Natural killer cell (primary cell): ENCODE measurements around the gene GNAT3. TPM values are rescaled to one million over a fixed set of nuclear protein-coding genes. Genes with fewer than 3 reads are reported as not detected.

Experiments used
- ATAC-seq, 3 donors: fragments of 150-1000 bp in 2 of 3; fragments of 200-7000 bp in 1 of 3; cut with Tn5 transposase; 1 replicate in 1 of 3; 2 replicates in 2 of 3; pipeline ENCODE4 v1.10.0; 2021; ENCODE audit warnings: mild to moderate bottlenecking in 2 of 3, moderate library complexity in 2 of 3
- DNase-seq, 2 donors: peaks; one replicate each; pipeline versions ENCODE4 v3.0.0 to v3.0.0-alpha.2; 2013 to 2021; ENCODE audit warnings: mixed read lengths in 1 of 2
- H3K27ac ChIP-seq: one replicate; pipeline ENCODE4 v1.5.1; 2013; ENCODE audit warnings: mild to moderate bottlenecking, low read length
- H3K27me3 ChIP-seq: one replicate; pipeline ENCODE4 v1.6.1; 2013; ENCODE audit warnings: low read length; ENCODE audit not compliant: control insufficient read depth, insufficient read depth
- H3K36me3 ChIP-seq: one replicate; pipeline ENCODE4 v1.6.1; 2013; ENCODE audit warnings: low read length; ENCODE audit not compliant: control insufficient read depth, insufficient read depth
- H3K4me1 ChIP-seq: one replicate; pipeline ENCODE4 v1.6.1; 2013; ENCODE audit warnings: low read length; ENCODE audit not compliant: control insufficient read depth, insufficient read depth
- H3K4me3 ChIP-seq: one replicate; pipeline ENCODE4 v1.5.1; 2013; ENCODE audit warnings: low read length
- H3K9me3 ChIP-seq: one replicate; pipeline ENCODE4 v1.6.1; 2013; ENCODE audit warnings: low read length; ENCODE audit not compliant: control insufficient read depth, insufficient read depth
- H3K27ac Mint-ChIP-seq, 2 donors: one replicate each; pipeline ENCODE4 v1.8.0; 2022; ENCODE audit warnings: mild to moderate bottlenecking in 2 of 2, mixed read lengths in 2 of 2, moderate library complexity in 1 of 2
- H3K27me3 Mint-ChIP-seq, 2 donors: one replicate each; pipeline ENCODE4 v1.8.0; 2022; ENCODE audit warnings: low read depth in 2 of 2, mixed read lengths in 2 of 2
- H3K36me3 Mint-ChIP-seq: one replicate; pipeline ENCODE4 v1.8.0; 2022; ENCODE audit warnings: mixed read lengths
- H3K4me1 Mint-ChIP-seq, 2 donors: one replicate each; pipeline ENCODE4 v1.8.0; 2022; ENCODE audit warnings: mixed read lengths in 2 of 2
- H3K4me3 Mint-ChIP-seq: one replicate; pipeline ENCODE4 v1.8.0; 2022; ENCODE audit warnings: mild to moderate bottlenecking, moderate library complexity, mixed read lengths
- H3K9me3 Mint-ChIP-seq, 2 donors: one replicate each; pipeline ENCODE4 v1.8.0; 2022; ENCODE audit warnings: mixed read lengths in 2 of 2
- WGBS: methylation state at CpG from one replicate; pipeline ENCODE4 v1.1.7; 2013; ENCODE audit warnings: missing lambda C conversion rate; ENCODE audit not compliant: insufficient coverage; 5-methylcytosine and 5-hydroxymethylcytosine counted together
- intact Hi-C: fragments of 100-400 bp; cut with micrococcal nuclease; formaldehyde crosslinking; loops from one replicate; pipeline ENCODE4 v1.14.2; 2022
- total RNA-seq, 4 donors: library from RNA; stranded (reverse); fragments of 120-200 nt in 1 of 4; gene quantifications; one replicate each; pipeline versions ENCODE4 v1.2.3 to v1.2.4, GENCODE V29; 2013 to 2022
- TF ChIP-seq, protein P1 (sequence below): fragments of 200-600 bp; IDR thresholded peaks from one replicate; pipeline ENCODE4 v1.8.0; 2022; ENCODE audit warnings: antibody characterized with exemption

GNAT3 gene
- total RNA-seq, 3 donors from 2014 or later (not counting 1 experiment from before 2014, with no cell fraction given) = not detected

DNA sequence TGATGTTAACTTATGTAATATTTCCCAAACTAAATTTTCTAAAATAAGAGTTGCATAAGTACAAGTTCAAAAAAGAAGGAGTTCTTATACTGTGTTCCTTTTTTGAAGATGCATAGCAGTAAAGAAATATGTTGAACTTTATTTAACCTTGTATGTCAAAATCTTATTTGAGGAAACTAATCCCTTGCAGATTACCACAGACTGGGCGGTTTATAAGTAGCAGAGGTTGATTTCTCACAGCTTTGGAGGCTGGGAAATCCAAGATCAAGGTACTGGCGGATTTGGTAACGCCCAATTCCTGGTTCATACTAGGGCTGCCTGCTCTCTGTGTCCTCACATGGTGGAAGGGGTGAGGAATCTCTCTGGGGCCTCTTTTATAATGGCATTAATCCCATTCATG lies 68.5 kb downstream of the GNAT3 start:
- Mint-ChIP-seq H3K36me3 (no peaks in the 10 kb centered on the region), H3K27ac (no peak overlapping the region), H3K4me1 (no peaks in the 10 kb centered on the region), H3K9me3 (peaks cover 10 to 13% of the 10 kb centered on the region in 2 donors), H3K4me3 (no peak overlapping the region), H3K27me3 (no peaks in the 10 kb centered on the region)
- Histone ChIP-seq H3K36me3 (no peaks in the 10 kb centered on the region), H3K27me3 (no peaks in the 10 kb centered on the region), H3K27ac (no peak overlapping the region), H3K4me1 (no peaks in the 10 kb centered on the region), H3K4me3 (no peak overlapping the region), H3K9me3 (no peaks in the 10 kb centered on the region)
- DNase-seq (no peak), ATAC-seq (no peak)
- TF ChIP-seq, protein P1, sequence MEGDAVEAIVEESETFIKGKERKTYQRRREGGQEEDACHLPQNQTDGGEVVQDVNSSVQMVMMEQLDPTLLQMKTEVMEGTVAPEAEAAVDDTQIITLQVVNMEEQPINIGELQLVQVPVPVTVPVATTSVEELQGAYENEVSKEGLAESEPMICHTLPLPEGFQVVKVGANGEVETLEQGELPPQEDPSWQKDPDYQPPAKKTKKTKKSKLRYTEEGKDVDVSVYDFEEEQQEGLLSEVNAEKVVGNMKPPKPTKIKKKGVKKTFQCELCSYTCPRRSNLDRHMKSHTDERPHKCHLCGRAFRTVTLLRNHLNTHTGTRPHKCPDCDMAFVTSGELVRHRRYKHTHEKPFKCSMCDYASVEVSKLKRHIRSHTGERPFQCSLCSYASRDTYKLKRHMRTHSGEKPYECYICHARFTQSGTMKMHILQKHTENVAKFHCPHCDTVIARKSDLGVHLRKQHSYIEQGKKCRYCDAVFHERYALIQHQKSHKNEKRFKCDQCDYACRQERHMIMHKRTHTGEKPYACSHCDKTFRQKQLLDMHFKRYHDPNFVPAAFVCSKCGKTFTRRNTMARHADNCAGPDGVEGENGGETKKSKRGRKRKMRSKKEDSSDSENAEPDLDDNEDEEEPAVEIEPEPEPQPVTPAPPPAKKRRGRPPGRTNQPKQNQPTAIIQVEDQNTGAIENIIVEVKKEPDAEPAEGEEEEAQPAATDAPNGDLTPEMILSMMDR = no peak
- intact Hi-C loops = no loop called here
- WGBS = 69% methylated on average over 3 of the region's 3 CpGs

DNA sequence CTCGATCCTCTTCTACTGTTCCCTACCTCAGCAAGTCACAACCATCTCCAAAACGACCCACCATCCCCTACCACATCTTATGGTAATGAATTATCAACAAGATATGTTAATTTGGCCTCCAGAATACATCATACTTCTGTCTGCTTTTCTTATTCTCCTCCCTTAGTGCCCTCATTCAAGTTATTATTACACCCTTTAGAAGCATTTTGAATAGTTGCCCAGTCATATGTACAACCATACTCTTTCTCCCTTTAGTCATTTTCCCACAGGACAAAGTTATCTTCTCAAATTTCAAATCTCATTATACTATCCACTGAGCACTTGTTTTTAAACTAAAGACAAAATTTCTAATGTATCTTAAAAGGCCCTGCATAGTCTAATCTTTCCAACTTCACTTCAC lies 71.0 kb downstream of the GNAT3 start:
- intact Hi-C loops = no loop called here
- no peak overlapping the region for H3K27ac Mint-ChIP-seq
- TF ChIP-seq, protein P1 = no peak
- no peaks in the 10 kb centered on the region for H3K4me1 ChIP-seq
- H3K4me1 Mint-ChIP-seq = no peaks in the 10 kb centered on the region
- DNase-seq (no peak), ATAC-seq (no peak)
- no peaks in the 10 kb centered on the region for H3K36me3 Mint-ChIP-seq
- H3K9me3 Mint-ChIP-seq = peaks cover 11 to 19% of the 10 kb centered on the region in 2 donors
- H3K36me3 ChIP-seq = no peaks in the 10 kb centered on the region
- H3K27me3 ChIP-seq = no peaks in the 10 kb centered on the region
- no peaks in the 10 kb centered on the region for H3K27me3 Mint-ChIP-seq
- 73% methylated on average over 2 of the region's 2 CpGs for WGBS
- H3K4me3 Mint-ChIP-seq = no peak overlapping the region
- H3K27ac ChIP-seq = no peak overlapping the region
- no peak overlapping the region for H3K4me3 ChIP-seq
- H3K9me3 ChIP-seq = no peaks in the 10 kb centered on the region

DNA sequence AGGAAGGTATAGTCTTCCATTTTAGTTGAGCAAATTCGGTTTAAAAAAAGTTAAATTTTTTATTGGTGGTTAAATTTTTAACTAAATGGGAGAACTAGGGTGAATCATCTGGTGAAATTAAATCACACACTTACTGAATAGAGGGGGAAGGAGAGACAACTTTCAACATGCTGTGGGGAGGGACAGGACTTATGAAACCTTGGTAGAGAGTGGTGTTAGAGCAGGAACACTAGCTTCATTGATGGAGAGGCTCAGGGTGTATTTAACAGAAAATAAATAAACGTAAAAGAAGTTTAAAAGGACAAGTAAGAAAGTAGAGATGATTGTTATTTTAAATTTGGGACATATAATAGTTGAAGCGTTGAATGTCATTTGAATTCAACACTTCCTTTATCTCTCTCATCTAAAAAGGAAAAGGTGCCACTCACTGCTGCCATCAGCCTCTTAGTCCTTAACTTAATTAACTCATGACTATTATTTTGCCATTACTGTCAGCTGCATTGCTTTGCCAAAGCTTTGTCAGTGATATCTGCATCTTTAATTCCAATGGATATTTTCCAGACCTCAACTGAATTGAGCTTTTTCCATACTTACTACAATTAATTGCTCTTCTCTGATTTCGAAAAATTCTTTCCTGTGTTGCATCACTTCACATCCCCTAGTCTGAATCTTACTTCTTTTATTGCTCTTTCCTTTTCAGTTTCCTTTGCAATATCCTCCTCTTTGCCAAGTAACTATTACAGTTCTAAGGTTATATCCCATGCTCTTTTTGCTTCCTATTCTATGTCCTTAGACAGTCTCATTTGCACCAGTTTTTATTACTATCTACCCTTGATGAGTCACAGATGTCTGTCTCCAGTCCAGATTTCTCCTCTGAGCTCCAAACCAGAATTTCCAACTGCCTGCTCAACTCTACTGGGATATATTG lies 71.7 kb downstream of the GNAT3 start:
- H3K4me3 Mint-ChIP-seq = no peak overlapping the region
- H3K27ac ChIP-seq = no peak overlapping the region
- no peak overlapping the region for H3K4me3 ChIP-seq
- H3K36me3 ChIP-seq = no peaks in the 10 kb centered on the region
- intact Hi-C loops = no loop called here
- no peaks in the 10 kb centered on the region for H3K27me3 ChIP-seq
- H3K4me1 ChIP-seq = no peaks in the 10 kb centered on the region
- TF ChIP-seq, protein P1 = no peak
- no peaks in the 10 kb centered on the region for H3K9me3 ChIP-seq
- WGBS = 67% methylated on average over 4 of the region's 4 CpGs
- H3K36me3 Mint-ChIP-seq = no peaks in the 10 kb centered on the region
- DNase-seq (no peak), ATAC-seq (no peak)
- H3K9me3 Mint-ChIP-seq = peaks cover 11 to 19% of the 10 kb centered on the region in 2 donors
- no peaks in the 10 kb centered on the region for H3K27me3 Mint-ChIP-seq
- no peak overlapping the region for H3K27ac Mint-ChIP-seq
- H3K4me1 Mint-ChIP-seq = no peaks in the 10 kb centered on the region
